Measurements from ENCODE around the gene TMTC2. TPM values are rescaled to one million over a fixed set of nuclear protein-coding genes. Genes with fewer than 3 reads are reported as not detected.

Gene TMTC2
- total and polyA plus RNA-seq, 2 donors (not counting 1 experiment from before 2014, with no cell fraction given), result 2.4 to 3.2 TPM

DNA sequence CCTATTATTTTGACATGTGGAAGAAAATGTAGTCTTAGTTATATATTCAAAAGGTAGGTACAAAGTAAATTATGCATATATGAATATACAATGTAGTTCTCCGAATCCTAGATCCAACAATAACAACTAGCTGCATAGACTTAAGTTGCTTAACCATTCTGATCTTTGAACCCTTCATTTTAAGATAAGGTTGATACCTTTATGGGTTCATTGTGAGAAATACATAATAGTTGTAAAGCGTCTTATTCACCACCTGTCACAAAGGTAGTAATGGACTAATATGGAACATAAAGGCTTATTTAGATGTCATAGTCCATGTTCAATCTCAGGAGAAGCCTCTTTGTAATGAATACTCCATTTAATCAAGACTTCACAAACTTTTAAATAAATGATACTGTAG lies 263.6 kb downstream of the TMTC2 start:
- ChIA-PET POLR2A (no interaction called here), CTCF (interaction anchor here (0.6 kb wide), 1 partner anchor 63 kb away, joined by 3 read pairs; no protein-coding TSS in a partner anchor)
- no peaks in the 10 kb centered on the region for H3K27me3 ChIP-seq (replicated peaks in 1 of 4; ENCODE audit: control extremely low read depth in 1 of 4, control insufficient read depth in 3 of 4, insufficient read depth in 4 of 4, low read length in 3 of 4)
- H3K27ac ChIP-seq (ENCODE audit: low read length in 2 of 2), result no peak overlapping the region
- no peaks in the 10 kb centered on the region for H3K9me3 Mint-ChIP-seq (ENCODE audit: insufficient read depth)
- no peak overlapping the region for H3K9ac ChIP-seq (ENCODE audit: low read length)
- intact Hi-C loops (cut with micrococcal nuclease), result no loop called here
- no peak overlapping the region for H3K4me3 Mint-ChIP-seq
- no peaks in the 10 kb centered on the region for H3K79me2 ChIP-seq (ENCODE audit: control insufficient read depth, insufficient read depth, low read length)
- no peaks in the 10 kb centered on the region for H3K27me3 Mint-ChIP-seq
- no peaks in the 10 kb centered on the region for H3K4me1 ChIP-seq (ENCODE audit: control insufficient read depth in 2 of 2, insufficient read depth in 2 of 2, low read length in 2 of 2)
- H3K27ac Mint-ChIP-seq, result no peak overlapping the region
- H3K4me3 ChIP-seq (ENCODE audit: control extremely low read depth in 1 of 5, extremely low read depth in 1 of 5, insufficient read depth in 1 of 5, low read depth in 2 of 5, low read length in 4 of 5), result no peak overlapping the region
- no peaks in the 10 kb centered on the region for H4K20me1 ChIP-seq (ENCODE audit: control insufficient read depth, insufficient read depth, low read length, poor library complexity, severe bottlenecking)
- H3K4me1 Mint-ChIP-seq, result no peaks in the 10 kb centered on the region
- no peaks in the 10 kb centered on the region for H3K36me3 ChIP-seq (replicated peaks in 1 of 2; ENCODE audit: control extremely low read depth in 1 of 2, control insufficient read depth in 1 of 2, extremely low read depth in 1 of 2, insufficient read depth in 2 of 2, low read length in 1 of 2)
- WGBS (ENCODE audit: insufficient coverage), result no CpG with 5 or more reads among the region's 2 CpGs
- DNase-seq (no peak), ATAC-seq (ENCODE audit: low read depth) (no peak)
- TF ChIP-seq EZH2 (IDR thresholded peaks at IDR 0.05; ENCODE audit: borderline replicate concordance, insufficient read depth, low read depth, low read length, poor library complexity, severe bottlenecking), result no peak
- TF ChIP-seq, protein P1, sequence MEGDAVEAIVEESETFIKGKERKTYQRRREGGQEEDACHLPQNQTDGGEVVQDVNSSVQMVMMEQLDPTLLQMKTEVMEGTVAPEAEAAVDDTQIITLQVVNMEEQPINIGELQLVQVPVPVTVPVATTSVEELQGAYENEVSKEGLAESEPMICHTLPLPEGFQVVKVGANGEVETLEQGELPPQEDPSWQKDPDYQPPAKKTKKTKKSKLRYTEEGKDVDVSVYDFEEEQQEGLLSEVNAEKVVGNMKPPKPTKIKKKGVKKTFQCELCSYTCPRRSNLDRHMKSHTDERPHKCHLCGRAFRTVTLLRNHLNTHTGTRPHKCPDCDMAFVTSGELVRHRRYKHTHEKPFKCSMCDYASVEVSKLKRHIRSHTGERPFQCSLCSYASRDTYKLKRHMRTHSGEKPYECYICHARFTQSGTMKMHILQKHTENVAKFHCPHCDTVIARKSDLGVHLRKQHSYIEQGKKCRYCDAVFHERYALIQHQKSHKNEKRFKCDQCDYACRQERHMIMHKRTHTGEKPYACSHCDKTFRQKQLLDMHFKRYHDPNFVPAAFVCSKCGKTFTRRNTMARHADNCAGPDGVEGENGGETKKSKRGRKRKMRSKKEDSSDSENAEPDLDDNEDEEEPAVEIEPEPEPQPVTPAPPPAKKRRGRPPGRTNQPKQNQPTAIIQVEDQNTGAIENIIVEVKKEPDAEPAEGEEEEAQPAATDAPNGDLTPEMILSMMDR (IDR thresholded peaks at IDR 0.05), result no peak
- H3K4me2 ChIP-seq (replicated peaks; ENCODE audit: low read depth, low read length, poor library complexity, severe bottlenecking), result no peak overlapping the region
- H3K9me3 ChIP-seq (ENCODE audit: control extremely low read depth in 1 of 3, control insufficient read depth in 2 of 3, insufficient read depth in 1 of 3, low read length in 2 of 3), result peaks cover 0 to 3% (median 0%) of the 10 kb centered on the region in 3 donors
- no peak overlapping the region for H2AFZ ChIP-seq (ENCODE audit: insufficient read depth, low read depth, low read length, poor library complexity, severe bottlenecking)

DNA sequence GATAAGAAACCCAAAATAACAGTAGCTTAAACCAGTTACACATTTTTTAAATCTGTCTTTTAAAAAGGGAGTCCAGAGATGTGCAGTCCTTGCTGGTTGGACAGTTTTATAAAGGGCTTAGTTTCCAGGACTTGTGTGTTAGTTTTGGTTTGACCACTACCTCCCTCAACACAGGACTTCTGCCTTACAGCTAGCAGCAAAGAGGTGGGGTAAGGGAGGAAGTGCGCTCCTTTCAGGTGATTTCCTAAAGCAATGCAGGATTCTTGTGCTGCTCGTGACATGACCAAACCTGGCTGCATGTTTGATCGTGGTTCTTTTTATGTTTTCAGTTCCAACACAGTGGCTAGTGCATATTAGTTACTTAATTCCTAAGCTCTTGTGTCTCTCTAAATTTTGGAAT lies 266.2 kb downstream of the TMTC2 start:
- Mint-ChIP-seq H3K4me3 (no peak overlapping the region), H3K4me1 (no peaks in the 10 kb centered on the region), H3K27ac (no peak overlapping the region), H3K9me3 (ENCODE audit: insufficient read depth) (no peaks in the 10 kb centered on the region), H3K27me3 (no peaks in the 10 kb centered on the region)
- no peak for ATAC-seq (ENCODE audit: low read depth)
- H3K4me1 ChIP-seq (ENCODE audit: control insufficient read depth in 2 of 2, insufficient read depth in 2 of 2, low read length in 2 of 2), result no peaks in the 10 kb centered on the region
- no peaks in the 10 kb centered on the region for H3K9me3 ChIP-seq (ENCODE audit: control extremely low read depth in 1 of 3, control insufficient read depth in 2 of 3, insufficient read depth in 1 of 3, low read length in 2 of 3)
- TF ChIP-seq, protein P1 (IDR thresholded peaks at IDR 0.05), result no peak
- intact Hi-C loops (cut with micrococcal nuclease), result no loop called here
- DNase-seq, result no peak
- H3K4me2 ChIP-seq (replicated peaks; ENCODE audit: low read depth, low read length, poor library complexity, severe bottlenecking), result no peak overlapping the region
- ChIA-PET CTCF (no interaction called here), POLR2A (no interaction called here)
- H4K20me1 ChIP-seq (ENCODE audit: control insufficient read depth, insufficient read depth, low read length, poor library complexity, severe bottlenecking), result no peaks in the 10 kb centered on the region
- 83% methylated on average over 2 of the region's 3 CpGs for WGBS (ENCODE audit: insufficient coverage)
- H3K79me2 ChIP-seq (ENCODE audit: control insufficient read depth, insufficient read depth, low read length), result no peaks in the 10 kb centered on the region
- H3K27ac ChIP-seq (ENCODE audit: low read length in 2 of 2), result no peak overlapping the region
- H2AFZ ChIP-seq (ENCODE audit: insufficient read depth, low read depth, low read length, poor library complexity, severe bottlenecking), result no peak overlapping the region
- H3K4me3 ChIP-seq (ENCODE audit: control extremely low read depth in 1 of 5, extremely low read depth in 1 of 5, insufficient read depth in 1 of 5, low read depth in 2 of 5, low read length in 4 of 5), result no peak overlapping the region
- no peaks in the 10 kb centered on the region for H3K27me3 ChIP-seq (replicated peaks in 1 of 4; ENCODE audit: control extremely low read depth in 1 of 4, control insufficient read depth in 3 of 4, insufficient read depth in 4 of 4, low read length in 3 of 4)
- H3K9ac ChIP-seq (ENCODE audit: low read length), result no peak overlapping the region
- no peaks in the 10 kb centered on the region for H3K36me3 ChIP-seq (replicated peaks in 1 of 2; ENCODE audit: control extremely low read depth in 1 of 2, control insufficient read depth in 1 of 2, extremely low read depth in 1 of 2, insufficient read depth in 2 of 2, low read length in 1 of 2)

Measured in B cell (primary cell).